Cardiac muscle cell (in vitro differentiated cells and primary cell): Measurements from ENCODE around the gene WDR41. TPM values are rescaled to one million over a fixed set of nuclear protein-coding genes. Genes with fewer than 3 reads are reported as not detected.
A peak's percentile ranks its signal among the peaks of the same experiment; 100 is the strongest.

Experiments
- DNase-seq, 2 donors: peaks; one replicate each; pipeline versions ENCODE4 v3.0.0 to v3.0.0-alpha.2; 2010 to 2017; ENCODE audit warnings: low read depth in 1 of 2, low spot score in 1 of 2
- H3K27ac ChIP-seq: fragments of 200-600 bp; sonication (generic); 2 replicates; pipeline ENCODE4 v1.5.1; 2016
- H3K27me3 ChIP-seq: fragments of 200-600 bp; sonication (generic); 2 replicates; pipeline ENCODE4 v1.6.0; 2016; ENCODE audit warnings: control low read depth
- H3K36me3 ChIP-seq: fragments of 200-600 bp; sonication (generic); 2 replicates; pipeline ENCODE4 v1.5.1; 2016; ENCODE audit warnings: control low read depth
- H3K4me1 ChIP-seq: fragments of 200-600 bp; sonication (generic); 2 replicates; pipeline ENCODE4 v1.8.1; 2017; ENCODE audit warnings: low read depth, mild to moderate bottlenecking, mixed run types
- H3K4me3 ChIP-seq: fragments of 200-600 bp; sonication (generic); 2 replicates; pipeline ENCODE4 v1.5.1; 2016; ENCODE audit warnings: mild to moderate bottlenecking
- H3K9me3 ChIP-seq: fragments of 200-600 bp; sonication (generic); 2 replicates; pipeline ENCODE4 v1.5.1; 2017; ENCODE audit warnings: low read depth, mild to moderate bottlenecking, control low read depth
- polyA plus RNA-seq: library from polyadenylated mRNA; unstranded; fragments of >200 nt; fragmentation: Nextera tagmentation; extraction: Ambion mirVana; gene quantifications from 2 replicates; pipeline ENCODE4 v1.2.1, GENCODE V29; 2016
- total RNA-seq: library from RNA; depleted of rRNA; stranded (reverse); fragments of >200 nt; gene quantifications from 2 replicates; pipeline ENCODE4 v1.2.3, GENCODE V29; 2016
- TF ChIP-seq, protein P1 (sequence below): IDR thresholded peaks from 2 replicates; pipeline ENCODE4 v1.5.1; 2012; ENCODE audit warnings: low read depth, mild to moderate bottlenecking, low read length

Gene WDR41
- total and polyA plus RNA-seq, 2 experiments from 2014 or later: 30.4 to 49.7 TPM

DNA sequence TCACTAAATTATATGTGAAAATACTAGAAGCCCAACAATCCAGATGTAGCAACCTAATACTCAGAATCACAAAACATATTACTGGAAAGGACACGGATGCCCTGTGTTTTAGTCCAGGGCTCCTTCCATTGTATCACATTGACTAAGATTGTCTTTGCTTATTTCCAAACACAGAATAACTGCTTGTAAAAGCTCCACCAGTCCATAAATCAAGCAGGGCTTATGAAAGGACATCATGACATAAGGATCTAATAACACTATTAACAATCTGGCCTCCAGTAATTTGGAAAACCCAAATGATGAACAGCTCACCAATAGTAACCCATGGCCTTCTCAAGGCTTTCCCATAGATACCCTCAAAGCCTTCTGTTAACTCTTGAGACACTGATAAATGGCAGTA is 39.8 kb downstream of the WDR41 start:
- Histone ChIP-seq H3K36me3 (peaks cover 11% of the 10 kb centered on the region), H3K27me3 (no peaks in the 10 kb centered on the region), H3K4me1 (no peaks in the 10 kb centered on the region), H3K27ac (no peak overlapping the region), H3K4me3 (no peak overlapping the region), H3K9me3 (no peaks in the 10 kb centered on the region)
- no peak for DNase-seq
- TF ChIP-seq, protein P1, sequence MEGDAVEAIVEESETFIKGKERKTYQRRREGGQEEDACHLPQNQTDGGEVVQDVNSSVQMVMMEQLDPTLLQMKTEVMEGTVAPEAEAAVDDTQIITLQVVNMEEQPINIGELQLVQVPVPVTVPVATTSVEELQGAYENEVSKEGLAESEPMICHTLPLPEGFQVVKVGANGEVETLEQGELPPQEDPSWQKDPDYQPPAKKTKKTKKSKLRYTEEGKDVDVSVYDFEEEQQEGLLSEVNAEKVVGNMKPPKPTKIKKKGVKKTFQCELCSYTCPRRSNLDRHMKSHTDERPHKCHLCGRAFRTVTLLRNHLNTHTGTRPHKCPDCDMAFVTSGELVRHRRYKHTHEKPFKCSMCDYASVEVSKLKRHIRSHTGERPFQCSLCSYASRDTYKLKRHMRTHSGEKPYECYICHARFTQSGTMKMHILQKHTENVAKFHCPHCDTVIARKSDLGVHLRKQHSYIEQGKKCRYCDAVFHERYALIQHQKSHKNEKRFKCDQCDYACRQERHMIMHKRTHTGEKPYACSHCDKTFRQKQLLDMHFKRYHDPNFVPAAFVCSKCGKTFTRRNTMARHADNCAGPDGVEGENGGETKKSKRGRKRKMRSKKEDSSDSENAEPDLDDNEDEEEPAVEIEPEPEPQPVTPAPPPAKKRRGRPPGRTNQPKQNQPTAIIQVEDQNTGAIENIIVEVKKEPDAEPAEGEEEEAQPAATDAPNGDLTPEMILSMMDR: no peak

DNA sequence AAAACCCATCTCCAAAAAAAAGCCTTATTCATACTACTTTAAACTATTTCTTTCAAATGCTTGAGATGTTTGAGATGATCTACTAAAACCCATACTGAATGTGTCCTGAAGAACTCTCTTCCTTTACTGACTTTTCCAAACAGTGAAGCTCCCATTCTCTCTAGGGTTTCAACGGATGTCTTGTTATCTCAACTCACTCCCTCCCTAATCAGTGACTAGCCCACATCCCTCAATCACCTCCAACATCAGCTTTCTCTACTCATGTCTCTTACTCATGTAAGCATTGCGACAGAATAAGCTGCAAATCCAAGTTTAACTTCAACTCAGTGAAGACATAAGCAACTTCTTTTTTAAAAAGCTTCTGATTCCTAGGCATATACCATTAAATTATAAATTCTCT is 42.1 kb downstream of the WDR41 start:
- Histone ChIP-seq H3K9me3 (no peaks in the 10 kb centered on the region), H3K27ac (no peak overlapping the region), H3K36me3 (peaks cover 11% of the 10 kb centered on the region), H3K4me1 (no peaks in the 10 kb centered on the region), H3K4me3 (no peak overlapping the region), H3K27me3 (no peaks in the 10 kb centered on the region)
- DNase-seq: peak in 1 of 2 donors; percentile 4
- TF ChIP-seq, protein P1: no peak

DNA sequence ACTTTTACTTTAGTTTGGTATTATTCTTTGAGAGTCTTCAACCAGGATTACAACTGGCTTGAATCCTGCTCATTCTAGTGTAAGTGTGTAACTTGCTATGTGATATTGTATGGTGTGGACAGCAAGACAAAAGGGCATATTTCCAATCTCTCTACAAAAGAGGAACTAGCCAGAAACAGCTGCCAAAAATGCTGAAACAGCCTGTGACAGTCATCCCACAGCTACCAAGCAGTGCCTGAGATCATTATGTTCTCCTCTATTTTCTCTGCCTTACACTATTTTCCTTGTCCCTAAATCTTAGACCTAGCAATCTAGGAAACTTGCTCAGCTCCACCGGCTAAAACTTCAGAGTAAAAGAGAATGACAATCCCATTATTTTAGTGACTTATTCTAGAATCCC is 42.8 kb downstream of the WDR41 start:
- no peaks in the 10 kb centered on the region for H3K4me1 ChIP-seq
- no peaks in the 10 kb centered on the region for H3K27me3 ChIP-seq
- peak in 1 of 2 donors; percentile 6 for DNase-seq
- TF ChIP-seq, protein P1: no peak
- no peak overlapping the region for H3K4me3 ChIP-seq
- H3K9me3 ChIP-seq: no peaks in the 10 kb centered on the region
- H3K36me3 ChIP-seq: peaks cover 11% of the 10 kb centered on the region
- no peak overlapping the region for H3K27ac ChIP-seq

DNA sequence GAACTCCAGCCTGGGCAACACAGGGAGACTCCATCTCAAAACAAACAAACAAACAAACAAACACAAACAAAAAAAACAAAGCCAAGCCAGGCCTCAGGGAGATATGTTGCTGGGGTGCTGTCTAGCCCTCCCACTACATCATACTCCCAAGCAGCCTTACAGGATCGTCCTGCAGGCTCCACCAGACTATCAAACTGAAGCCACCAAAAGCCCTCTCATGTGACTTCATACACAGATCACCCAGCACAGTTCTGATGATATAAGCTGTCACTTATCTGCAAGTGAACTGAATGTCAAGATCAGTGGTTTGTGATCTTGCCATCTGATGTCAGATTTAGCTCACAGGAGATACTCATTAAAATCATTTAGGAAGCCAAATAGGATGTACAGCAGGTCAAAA is 43.3 kb downstream of the WDR41 start:
- Histone ChIP-seq H3K4me3 (no peak overlapping the region), H3K9me3 (no peaks in the 10 kb centered on the region), H3K27me3 (no peaks in the 10 kb centered on the region), H3K36me3 (peaks cover 11% of the 10 kb centered on the region), H3K4me1 (no peaks in the 10 kb centered on the region), H3K27ac (no peak overlapping the region)
- no peak for DNase-seq
- TF ChIP-seq, protein P1: no peak

DNA sequence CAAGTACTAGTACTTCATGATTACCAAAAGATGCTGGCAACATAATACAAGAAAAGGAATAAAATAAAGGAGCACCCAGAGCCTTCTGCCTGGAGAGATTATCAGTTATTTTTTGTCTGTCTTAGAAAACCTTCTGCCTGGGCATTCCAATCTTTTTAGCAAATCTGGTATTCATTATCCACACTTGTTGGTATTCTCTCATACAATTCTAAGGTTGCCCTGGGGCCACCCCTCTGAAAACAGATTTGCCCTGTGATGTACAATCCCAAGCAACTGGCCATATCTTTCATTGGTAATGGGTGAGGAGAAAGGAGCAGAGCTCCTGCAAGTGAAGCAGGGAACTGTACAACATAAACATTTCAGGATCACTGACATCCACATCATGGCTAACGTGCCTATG is 47.8 kb downstream of the WDR41 start:
- TF ChIP-seq, protein P1: no peak

DNA sequence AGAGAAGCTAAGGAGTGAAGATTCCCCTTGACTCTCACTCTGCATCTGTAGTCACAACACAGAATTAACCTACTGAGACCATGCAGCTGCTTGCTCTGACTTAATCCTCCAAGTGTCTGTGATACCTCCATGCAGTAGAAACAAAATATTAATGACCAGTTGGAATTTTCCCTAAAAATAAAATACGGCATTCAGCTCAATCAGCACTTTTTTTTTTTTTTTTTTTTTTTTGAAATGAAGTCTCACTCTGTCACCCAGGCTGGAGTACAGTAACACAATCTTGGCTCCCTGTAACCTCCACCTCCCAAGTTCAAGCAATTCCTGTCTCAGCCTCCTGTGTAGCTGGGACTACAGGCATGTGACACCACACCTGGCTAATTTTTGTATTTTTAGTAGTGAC is 48.4 kb downstream of the WDR41 start:
- TF ChIP-seq, protein P1: no peak
- peaks cover 2% of the 10 kb centered on the region for H3K36me3 ChIP-seq
- no peak overlapping the region for H3K27ac ChIP-seq
- no peaks in the 10 kb centered on the region for H3K27me3 ChIP-seq
- H3K4me3 ChIP-seq: no peak overlapping the region
- H3K4me1 ChIP-seq: no peaks in the 10 kb centered on the region
- DNase-seq: no peak
- no peaks in the 10 kb centered on the region for H3K9me3 ChIP-seq

More for the DNA sequence above, 47.8 kb downstream of the WDR41 start:
- Histone ChIP-seq H3K27me3 (no peaks in the 10 kb centered on the region), H3K36me3 (peaks cover 8% of the 10 kb centered on the region), H3K4me3 (no peak overlapping the region), H3K4me1 (no peaks in the 10 kb centered on the region), H3K9me3 (no peaks in the 10 kb centered on the region), H3K27ac (no peak overlapping the region)
- DNase-seq: no peak
